ENCODE results near the gene LRBA. TPM values are rescaled to one million over a fixed set of nuclear protein-coding genes. Genes with fewer than 3 reads are reported as not detected.

The LRBA gene
- total RNA-seq, 2 experiments from 2014 or later = 53.7 to 54.6 TPM

- intact Hi-C loops (cut with micrococcal nuclease) = loop anchor here (5.0 kb wide), 2 partner anchors 73 to 208 kb away; partner anchors contain the start of gene RPS3A
- peaks cover 19% of the 10 kb centered on the region for H3K4me1 Mint-ChIP-seq (ENCODE audit: low read depth)
- H3K27ac Mint-ChIP-seq = no peak overlapping the region
- H3K4me3 Mint-ChIP-seq = no peak overlapping the region
- DNase-seq = no peak
- H3K9me3 Mint-ChIP-seq = no peaks in the 10 kb centered on the region
- no peaks in the 10 kb centered on the region for H3K27me3 Mint-ChIP-seq (ENCODE audit: low read depth)
- H3K36me3 Mint-ChIP-seq (ENCODE audit: low read depth) = peaks cover 29% of the 10 kb centered on the region
- CTCF ChIA-PET = no interaction called here
Measured at GRCh38 chr4:150889306-150889705, 125.8 kb downstream of the LRBA start.

- Mint-ChIP-seq H3K4me1 (ENCODE audit: low read depth) (peaks cover 19% of the 10 kb centered on the region), H3K4me3 (no peak overlapping the region), H3K27ac (no peak overlapping the region)
Measured at GRCh38 chr4:150888625-150889024, 126.5 kb downstream of the LRBA start.

GRCh38 chr4:150888217-150888616, 126.9 kb downstream of the LRBA start:
- Mint-ChIP-seq H3K4me1 (ENCODE audit: low read depth) (peaks cover 19% of the 10 kb centered on the region), H3K27me3 (ENCODE audit: low read depth) (no peaks in the 10 kb centered on the region), H3K9me3 (no peaks in the 10 kb centered on the region), H3K27ac (no peak overlapping the region), H3K4me3 (no peak overlapping the region), H3K36me3 (ENCODE audit: low read depth) (peaks cover 26% of the 10 kb centered on the region)
- DNase-seq = no peak
- intact Hi-C loops (cut with micrococcal nuclease) = loop anchor here (5.0 kb wide), 2 partner anchors 74 to 209 kb away; partner anchors contain the start of gene RPS3A
- CTCF ChIA-PET = no interaction called here

More at GRCh38 chr4:150888625-150889024, 126.5 kb downstream of the LRBA start:
- Mint-ChIP-seq H3K27me3 (ENCODE audit: low read depth) (no peaks in the 10 kb centered on the region), H3K36me3 (ENCODE audit: low read depth) (peaks cover 26% of the 10 kb centered on the region), H3K9me3 (no peaks in the 10 kb centered on the region)
- intact Hi-C loops (cut with micrococcal nuclease) = loop anchor here (5.0 kb wide), 2 partner anchors 74 to 209 kb away; partner anchors contain the start of gene RPS3A
- DNase-seq = no peak
- CTCF ChIA-PET = no interaction called here

GRCh38 chr4:150886597-150886996, 128.5 kb downstream of the LRBA start:
- Mint-ChIP-seq H3K4me1 (ENCODE audit: low read depth) (peaks cover 19% of the 10 kb centered on the region), H3K4me3 (no peak overlapping the region), H3K27ac (no peak overlapping the region), H3K9me3 (no peaks in the 10 kb centered on the region), H3K27me3 (ENCODE audit: low read depth) (no peaks in the 10 kb centered on the region), H3K36me3 (ENCODE audit: low read depth) (peaks cover 21% of the 10 kb centered on the region)
- intact Hi-C loops (cut with micrococcal nuclease) = loop anchor here (5.0 kb wide), 2 partner anchors 76 to 211 kb away; partner anchors contain the start of gene RPS3A
- CTCF ChIA-PET = no interaction called here
- no peak for DNase-seq

- Mint-ChIP-seq H3K36me3 (ENCODE audit: low read depth) (peaks cover 31% of the 10 kb centered on the region), H3K4me1 (ENCODE audit: low read depth) (peaks cover 15% of the 10 kb centered on the region), H3K27me3 (ENCODE audit: low read depth) (no peaks in the 10 kb centered on the region), H3K27ac (no peak overlapping the region), H3K9me3 (peaks cover under 1% of the 10 kb centered on the region), H3K4me3 (no peak overlapping the region)
- no peak for DNase-seq
- CTCF ChIA-PET = interaction anchor here (0.7 kb wide), 1 partner anchor 18 kb away, joined by 3 read pairs; no protein-coding TSS in a partner anchor
- intact Hi-C loops (cut with micrococcal nuclease) = loop anchor here (5.0 kb wide), 2 partner anchors 78 to 213 kb away; partner anchors contain the start of gene RPS3A
Measured at GRCh38 chr4:150884625-150885024, 130.5 kb downstream of the LRBA start.

- Mint-ChIP-seq H3K36me3 (ENCODE audit: low read depth) (peaks cover 39% of the 10 kb centered on the region), H3K9me3 (peaks cover 11% of the 10 kb centered on the region), H3K27ac (no peak overlapping the region), H3K4me1 (ENCODE audit: low read depth) (peaks cover 4% of the 10 kb centered on the region), H3K4me3 (no peak overlapping the region), H3K27me3 (ENCODE audit: low read depth) (no peaks in the 10 kb centered on the region)
- DNase-seq = no peak
- intact Hi-C loops (cut with micrococcal nuclease) = no loop called here
- CTCF ChIA-PET = interaction anchor here (1.9 kb wide), 1 partner anchor 8 kb away, joined by 8 read pairs; no protein-coding TSS in a partner anchor
Measured at GRCh38 chr4:150875367-150875766, 139.7 kb downstream of the LRBA start.

GRCh38 chr4:150874338-150875226, 140.5 kb downstream of the LRBA start:
- Mint-ChIP-seq H3K4me1 (ENCODE audit: low read depth) (peaks cover 4% of the 10 kb centered on the region), H3K9me3 (peaks cover 10% of the 10 kb centered on the region), H3K27me3 (ENCODE audit: low read depth) (no peaks in the 10 kb centered on the region), H3K4me3 (no peak overlapping the region), H3K36me3 (ENCODE audit: low read depth) (peaks cover 31% of the 10 kb centered on the region), H3K27ac (peak overlapping the region; percentile 10)
- intact Hi-C loops (cut with micrococcal nuclease) = no loop called here
- no peak for DNase-seq
- CTCF ChIA-PET = interaction anchor here (1.9 kb wide), 1 partner anchor 8 kb away, joined by 8 read pairs; no protein-coding TSS in a partner anchor

- Mint-ChIP-seq H3K9me3 (no peaks in the 10 kb centered on the region), H3K27ac (no peak overlapping the region), H3K36me3 (ENCODE audit: low read depth) (peaks cover 11% of the 10 kb centered on the region), H3K4me1 (ENCODE audit: low read depth) (no peaks in the 10 kb centered on the region), H3K4me3 (no peak overlapping the region), H3K27me3 (ENCODE audit: low read depth) (no peaks in the 10 kb centered on the region)
- intact Hi-C loops (cut with micrococcal nuclease) = loop anchor here (1.0 to 5.0 kb wide), 5 partner anchors 179 to 886 kb away; no protein-coding TSS in a partner anchor
- peak; percentile 36 for DNase-seq
- CTCF ChIA-PET = interaction anchor here (0.6 to 2.7 kb wide), 34 partner anchors 9 to 624 kb away, joined by 3 to 18 read pairs (median 4); no protein-coding TSS in a partner anchor
Measured at GRCh38 chr4:150867148-150867547, 147.9 kb downstream of the LRBA start.

- Mint-ChIP-seq H3K27me3 (ENCODE audit: low read depth) (no peaks in the 10 kb centered on the region), H3K9me3 (no peaks in the 10 kb centered on the region), H3K4me3 (no peak overlapping the region), H3K36me3 (ENCODE audit: low read depth) (peaks cover 8% of the 10 kb centered on the region), H3K27ac (no peak overlapping the region), H3K4me1 (ENCODE audit: low read depth) (no peaks in the 10 kb centered on the region)
- intact Hi-C loops (cut with micrococcal nuclease) = no loop called here
- DNase-seq = no peak
- CTCF ChIA-PET = no interaction called here
Measured at GRCh38 chr4:150863456-150863855, 151.6 kb downstream of the LRBA start.

GRCh38 chr4:150862829-150863228, 152.3 kb downstream of the LRBA start:
- CTCF ChIA-PET = no interaction called here
- intact Hi-C loops (cut with micrococcal nuclease) = no loop called here
- no peaks in the 10 kb centered on the region for H3K4me1 Mint-ChIP-seq (ENCODE audit: low read depth)
- H3K9me3 Mint-ChIP-seq = no peaks in the 10 kb centered on the region
- H3K36me3 Mint-ChIP-seq (ENCODE audit: low read depth) = peaks cover 5% of the 10 kb centered on the region
- no peak for DNase-seq
- no peak overlapping the region for H3K27ac Mint-ChIP-seq
- H3K27me3 Mint-ChIP-seq (ENCODE audit: low read depth) = no peaks in the 10 kb centered on the region
- no peak overlapping the region for H3K4me3 Mint-ChIP-seq

GRCh38 chr4:150859453-150859852, 155.6 kb downstream of the LRBA start:
- H3K4me3 Mint-ChIP-seq = no peak overlapping the region
- no peaks in the 10 kb centered on the region for H3K4me1 Mint-ChIP-seq (ENCODE audit: low read depth)
- H3K36me3 Mint-ChIP-seq (ENCODE audit: low read depth) = peaks cover 1% of the 10 kb centered on the region
- DNase-seq = no peak
- H3K27ac Mint-ChIP-seq = no peak overlapping the region
- no peaks in the 10 kb centered on the region for H3K27me3 Mint-ChIP-seq (ENCODE audit: low read depth)
- CTCF ChIA-PET = interaction anchor here (1.2 kb wide), 1 partner anchor 479 kb away, joined by 3 read pairs; no protein-coding TSS in a partner anchor
- intact Hi-C loops (cut with micrococcal nuclease) = no loop called here
- no peaks in the 10 kb centered on the region for H3K9me3 Mint-ChIP-seq

GRCh38 chr4:150855981-150856510, 159.0 kb downstream of the LRBA start:
- Mint-ChIP-seq H3K27me3 (ENCODE audit: low read depth) (no peaks in the 10 kb centered on the region), H3K9me3 (no peaks in the 10 kb centered on the region), H3K4me3 (no peak overlapping the region), H3K36me3 (ENCODE audit: low read depth) (peaks cover 8% of the 10 kb centered on the region), H3K27ac (no peak overlapping the region), H3K4me1 (ENCODE audit: low read depth) (no peaks in the 10 kb centered on the region)
- intact Hi-C loops (cut with micrococcal nuclease) = no loop called here
- DNase-seq = no peak
- CTCF ChIA-PET = interaction anchor here (2.9 kb wide), 1 partner anchor 11 kb away, joined by 18 read pairs; no protein-coding TSS in a partner anchor

Measured in activated naive CD4-positive, alpha-beta T cell treated with anti-CD3 and anti-CD28 coated beads for 36 hours (primary cell).